Tibial artery (tissue), 4 donors: ENCODE results near the gene PCSK9.

Experiments used
- DNase-seq, 2 donors: peaks; one replicate each; pipeline ENCODE4 v3.0.0-alpha.2; 2019
- H3K27ac ChIP-seq, 2 donors: fragments of 200-600 bp; sonication (generic) in 1 of 2; 1 replicate in 1 of 2; 2 replicates in 1 of 2; pipeline ENCODE4 v1.5.1; 2018 to 2019; ENCODE audit warnings: mild to moderate bottlenecking in 1 of 2
- H3K27me3 ChIP-seq, 2 donors: fragments of 200-600 bp; sonication (generic) in 1 of 2; one replicate each; pipeline versions ENCODE4 v1.5.1 to v1.6.0; 2016 to 2019
- H3K36me3 ChIP-seq, 3 donors: fragments of 200-600 bp; sonication (generic) in 2 of 3; one replicate each; pipeline ENCODE4 v1.5.1; 2016 to 2019; ENCODE audit warnings: mild to moderate bottlenecking in 2 of 3
- H3K4me1 ChIP-seq, 4 donors: fragments of 200-600 bp; sonication (generic) in 2 of 4; 1 replicate in 3 of 4; 2 replicates in 1 of 4; pipeline ENCODE4 v1.5.1; 2016 to 2019
- H3K4me3 ChIP-seq, 2 donors: fragments of 200-600 bp; sonication (generic) in 1 of 2; 1 replicate in 1 of 2; 2 replicates in 1 of 2; pipeline ENCODE4 v1.5.1; 2018 to 2019; ENCODE audit warnings: mild to moderate bottlenecking in 2 of 2
- H3K9me3 ChIP-seq, 3 donors: fragments of 200-600 bp; sonication (generic) in 1 of 3; one replicate each; pipeline ENCODE4 v1.5.1; 2016 to 2019
- intact Hi-C: fragments of 100-400 bp; cut with DNase I; formaldehyde crosslinking; loops from one replicate; pipeline ENCODE4 v1.15.0; 2023; ENCODE audit warnings: low total_unique reads
- TF ChIP-seq, protein P1 (sequence below), 2 experiments: fragments of 200-600 bp in 1 of 2; fragments of 450-650 bp in 1 of 2; IDR thresholded peaks; one replicate each; pipeline ENCODE4 v1.5.1; 2017 to 2019; ENCODE audit warnings: antibody characterized with exemption in 2 of 2, mild to moderate bottlenecking in 1 of 2, moderate library complexity in 1 of 2

Gene PCSK9

DNA sequence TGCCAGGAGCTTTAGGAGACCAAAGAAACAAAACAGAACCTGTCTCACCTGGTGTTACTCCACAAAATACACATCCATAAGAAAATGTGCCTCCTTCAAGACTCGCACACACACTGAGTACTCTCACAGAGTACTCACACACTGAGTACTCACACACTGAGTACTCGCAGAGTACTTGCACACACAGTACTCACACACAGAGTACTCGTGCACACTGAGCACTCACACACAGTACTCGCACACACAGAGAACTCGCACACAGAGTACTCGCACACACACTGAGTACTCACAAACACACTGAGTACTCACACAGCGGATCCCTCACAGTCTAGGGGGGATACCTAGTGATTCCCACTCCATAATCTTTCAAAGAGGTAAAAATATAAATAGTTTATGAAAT, 40.3 kb downstream of the PCSK9 start:
- TF ChIP-seq, protein P1, sequence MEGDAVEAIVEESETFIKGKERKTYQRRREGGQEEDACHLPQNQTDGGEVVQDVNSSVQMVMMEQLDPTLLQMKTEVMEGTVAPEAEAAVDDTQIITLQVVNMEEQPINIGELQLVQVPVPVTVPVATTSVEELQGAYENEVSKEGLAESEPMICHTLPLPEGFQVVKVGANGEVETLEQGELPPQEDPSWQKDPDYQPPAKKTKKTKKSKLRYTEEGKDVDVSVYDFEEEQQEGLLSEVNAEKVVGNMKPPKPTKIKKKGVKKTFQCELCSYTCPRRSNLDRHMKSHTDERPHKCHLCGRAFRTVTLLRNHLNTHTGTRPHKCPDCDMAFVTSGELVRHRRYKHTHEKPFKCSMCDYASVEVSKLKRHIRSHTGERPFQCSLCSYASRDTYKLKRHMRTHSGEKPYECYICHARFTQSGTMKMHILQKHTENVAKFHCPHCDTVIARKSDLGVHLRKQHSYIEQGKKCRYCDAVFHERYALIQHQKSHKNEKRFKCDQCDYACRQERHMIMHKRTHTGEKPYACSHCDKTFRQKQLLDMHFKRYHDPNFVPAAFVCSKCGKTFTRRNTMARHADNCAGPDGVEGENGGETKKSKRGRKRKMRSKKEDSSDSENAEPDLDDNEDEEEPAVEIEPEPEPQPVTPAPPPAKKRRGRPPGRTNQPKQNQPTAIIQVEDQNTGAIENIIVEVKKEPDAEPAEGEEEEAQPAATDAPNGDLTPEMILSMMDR (IDR thresholded peaks at IDR 0.05): no peak
- Histone ChIP-seq H3K4me3 (no peak overlapping the region), H3K9me3 (no peaks in the 10 kb centered on the region), H3K36me3 (peaks cover 72 to 98% (median 94%) of the 10 kb centered on the region in 3 donors), H3K4me1 (no peaks in the 10 kb centered on the region), H3K27ac (no peak overlapping the region), H3K27me3 (no peaks in the 10 kb centered on the region)
- no peak for DNase-seq
- intact Hi-C loops: no loop called here

DNA sequence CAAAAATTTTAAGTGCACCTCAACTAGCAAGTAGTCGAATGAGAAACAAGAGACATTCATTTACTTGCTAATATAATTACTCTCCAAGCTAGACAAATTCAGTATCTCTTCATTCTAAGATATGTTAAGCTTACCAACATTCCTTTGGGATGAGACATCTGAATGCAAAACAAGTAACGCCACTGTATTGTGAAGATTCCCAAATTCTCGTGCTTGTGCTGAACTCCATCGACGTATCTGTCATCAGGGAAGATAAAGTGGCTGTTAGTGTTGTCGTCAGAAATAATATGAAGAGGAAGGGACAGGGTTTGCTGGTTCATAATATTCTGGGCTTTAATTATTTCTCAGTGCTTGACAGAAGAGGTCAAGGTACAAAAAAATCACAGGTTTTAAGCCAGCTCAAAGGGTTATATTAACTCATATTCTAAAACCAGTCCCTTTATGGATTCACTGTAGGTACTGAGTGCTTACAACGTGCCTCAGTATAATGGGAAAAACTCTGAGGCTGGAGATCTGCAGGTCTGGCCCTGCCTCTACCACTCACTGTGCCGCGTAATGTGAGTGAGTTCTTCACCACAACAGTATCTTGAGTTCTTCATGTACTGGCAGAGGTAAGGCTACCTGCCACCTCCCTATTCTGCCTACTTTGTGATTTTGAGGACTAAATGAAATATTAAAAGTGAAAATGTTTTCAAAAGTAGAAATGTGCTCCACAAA, 42.0 kb downstream of the PCSK9 start:
- no peak overlapping the region for H3K27ac ChIP-seq
- no peak for DNase-seq
- intact Hi-C loops: no loop called here

GRCh38 chr1:55081905-55082296, 42.6 kb downstream of the PCSK9 start:
- Histone ChIP-seq H3K27me3 (no peaks in the 10 kb centered on the region), H3K4me3 (no peak overlapping the region), H3K27ac (no peak overlapping the region), H3K36me3 (peaks cover 84 to 96% (median 90%) of the 10 kb centered on the region in 3 donors), H3K4me1 (no peaks in the 10 kb centered on the region), H3K9me3 (no peaks in the 10 kb centered on the region)
- TF ChIP-seq, protein P1 (IDR thresholded peaks at IDR 0.05): no peak
- DNase-seq: no peak
- intact Hi-C loops: no loop called here

More for the DNA sequence above, 42.0 kb downstream of the PCSK9 start:
- Histone ChIP-seq H3K36me3 (peaks cover 82 to 98% (median 94%) of the 10 kb centered on the region in 3 donors), H3K4me3 (no peak overlapping the region), H3K27me3 (no peaks in the 10 kb centered on the region), H3K4me1 (no peaks in the 10 kb centered on the region), H3K9me3 (no peaks in the 10 kb centered on the region)
- TF ChIP-seq, protein P1 (IDR thresholded peaks at IDR 0.05): no peak

GRCh38 chr1:55084257-55084656, 44.9 kb downstream of the PCSK9 start:
- TF ChIP-seq, protein P1 (IDR thresholded peaks at IDR 0.05): no peak
- no peak for DNase-seq
- H3K36me3 ChIP-seq: peaks cover 89 to 96% (median 90%) of the 10 kb centered on the region in 3 donors
- no peaks in the 10 kb centered on the region for H3K27me3 ChIP-seq
- intact Hi-C loops: no loop called here
- H3K4me1 ChIP-seq: no peaks in the 10 kb centered on the region
- H3K9me3 ChIP-seq: no peaks in the 10 kb centered on the region
- H3K4me3 ChIP-seq: no peak overlapping the region
- no peak overlapping the region for H3K27ac ChIP-seq

GRCh38 chr1:55087439-55087838, 48.1 kb downstream of the PCSK9 start:
- peaks cover 86 to 98% (median 90%) of the 10 kb centered on the region in 3 donors for H3K36me3 ChIP-seq
- H3K27ac ChIP-seq: no peak overlapping the region
- no peaks in the 10 kb centered on the region for H3K4me1 ChIP-seq
- TF ChIP-seq, protein P1 (IDR thresholded peaks at IDR 0.05): no peak
- DNase-seq: no peak
- H3K4me3 ChIP-seq: no peak overlapping the region
- H3K9me3 ChIP-seq: no peaks in the 10 kb centered on the region
- intact Hi-C loops: no loop called here
- no peaks in the 10 kb centered on the region for H3K27me3 ChIP-seq
